Measurements from ENCODE around the gene LDB2.

The LDB2 gene

GRCh38 chr4:16583764-16584163 lies 314.7 kb downstream of the LDB2 start:
- Histone ChIP-seq H3K36me3 (ENCODE audit: control insufficient read depth, insufficient read depth, low read length) (peaks cover 71% of the 10 kb centered on the region), H3K9me3 (ENCODE audit: control insufficient read depth, low read length) (no peaks in the 10 kb centered on the region), H3K4me3 (ENCODE audit: extremely low read depth, insufficient read depth, low read length, poor library complexity, severe bottlenecking) (no peak overlapping the region), H3K27ac (ENCODE audit: low read depth, low read length, severe bottlenecking) (no peak overlapping the region), H3K4me1 (ENCODE audit: control insufficient read depth, insufficient read depth, low read length, poor library complexity, severe bottlenecking) (no peaks in the 10 kb centered on the region)
- 85 to 93% methylated on average over 6 of the region's 8 CpGs for WGBS, 2 experiments (ENCODE audit: insufficient coverage in 2 of 2)

- no peaks in the 10 kb centered on the region for H3K9me3 ChIP-seq (ENCODE audit: control insufficient read depth, low read length)
- peaks cover 64% of the 10 kb centered on the region for H3K36me3 ChIP-seq (ENCODE audit: control insufficient read depth, insufficient read depth, low read length)
- H3K4me1 ChIP-seq (ENCODE audit: control insufficient read depth, insufficient read depth, low read length, poor library complexity, severe bottlenecking) = no peaks in the 10 kb centered on the region
- no peak overlapping the region for H3K4me3 ChIP-seq (ENCODE audit: extremely low read depth, insufficient read depth, low read length, poor library complexity, severe bottlenecking)
- H3K27ac ChIP-seq (ENCODE audit: low read depth, low read length, severe bottlenecking) = no peak overlapping the region
- 84 to 86% methylated on average over 7 to 9 of the region's 10 CpGs for WGBS, 2 experiments (ENCODE audit: insufficient coverage in 2 of 2)
Observed at GRCh38 chr4:16582526-16582925, 315.9 kb downstream of the LDB2 start.

GRCh38 chr4:16582036-16582435 lies 316.4 kb downstream of the LDB2 start:
- H3K9me3 ChIP-seq (ENCODE audit: control insufficient read depth, low read length) = no peaks in the 10 kb centered on the region
- H3K36me3 ChIP-seq (ENCODE audit: control insufficient read depth, insufficient read depth, low read length) = peaks cover 59% of the 10 kb centered on the region
- no peak overlapping the region for H3K27ac ChIP-seq (ENCODE audit: low read depth, low read length, severe bottlenecking)
- no peaks in the 10 kb centered on the region for H3K4me1 ChIP-seq (ENCODE audit: control insufficient read depth, insufficient read depth, low read length, poor library complexity, severe bottlenecking)
- 92 to 97% methylated on average over 3 of the region's 3 CpGs for WGBS, 2 experiments (ENCODE audit: insufficient coverage in 2 of 2)
- no peak overlapping the region for H3K4me3 ChIP-seq (ENCODE audit: extremely low read depth, insufficient read depth, low read length, poor library complexity, severe bottlenecking)

- H3K9me3 ChIP-seq (ENCODE audit: control insufficient read depth, low read length) = no peaks in the 10 kb centered on the region
- H3K4me1 ChIP-seq (ENCODE audit: control insufficient read depth, insufficient read depth, low read length, poor library complexity, severe bottlenecking) = no peaks in the 10 kb centered on the region
- 100% methylated on average over 3 of the region's 3 CpGs; no CpG with 5 or more reads in 1 of the 2 experiments for WGBS, 2 experiments (ENCODE audit: insufficient coverage in 2 of 2)
- H3K4me3 ChIP-seq (ENCODE audit: extremely low read depth, insufficient read depth, low read length, poor library complexity, severe bottlenecking) = no peak overlapping the region
- H3K27ac ChIP-seq (ENCODE audit: low read depth, low read length, severe bottlenecking) = no peak overlapping the region
- peaks cover 50% of the 10 kb centered on the region for H3K36me3 ChIP-seq (ENCODE audit: control insufficient read depth, insufficient read depth, low read length)
Observed at GRCh38 chr4:16581117-16581516, 317.3 kb downstream of the LDB2 start.

- Histone ChIP-seq H3K9me3 (ENCODE audit: control insufficient read depth, low read length) (no peaks in the 10 kb centered on the region), H3K27ac (ENCODE audit: low read depth, low read length, severe bottlenecking) (no peak overlapping the region), H3K4me1 (ENCODE audit: control insufficient read depth, insufficient read depth, low read length, poor library complexity, severe bottlenecking) (no peaks in the 10 kb centered on the region), H3K4me3 (ENCODE audit: extremely low read depth, insufficient read depth, low read length, poor library complexity, severe bottlenecking) (no peak overlapping the region), H3K36me3 (ENCODE audit: control insufficient read depth, insufficient read depth, low read length) (peaks cover 48% of the 10 kb centered on the region)
Observed at GRCh38 chr4:16580514-16580913, 317.9 kb downstream of the LDB2 start.

- Histone ChIP-seq H3K4me1 (ENCODE audit: control insufficient read depth, insufficient read depth, low read length, poor library complexity, severe bottlenecking) (no peaks in the 10 kb centered on the region), H3K9me3 (ENCODE audit: control insufficient read depth, low read length) (no peaks in the 10 kb centered on the region), H3K27ac (ENCODE audit: low read depth, low read length, severe bottlenecking) (no peak overlapping the region), H3K36me3 (ENCODE audit: control insufficient read depth, insufficient read depth, low read length) (peaks cover 41% of the 10 kb centered on the region), H3K4me3 (ENCODE audit: extremely low read depth, insufficient read depth, low read length, poor library complexity, severe bottlenecking) (no peak overlapping the region)
- WGBS, 2 experiments (ENCODE audit: insufficient coverage in 2 of 2) = 69 to 78% methylated on average over 3 of the region's 3 CpGs
Observed at GRCh38 chr4:16579866-16580265, 318.6 kb downstream of the LDB2 start.

GRCh38 chr4:16577177-16577576 lies 321.3 kb downstream of the LDB2 start:
- H3K4me1 ChIP-seq (ENCODE audit: control insufficient read depth, insufficient read depth, low read length, poor library complexity, severe bottlenecking) = no peaks in the 10 kb centered on the region
- no peak overlapping the region for H3K4me3 ChIP-seq (ENCODE audit: extremely low read depth, insufficient read depth, low read length, poor library complexity, severe bottlenecking)
- 80 to 100% methylated on average over 1 of the region's 3 CpGs for WGBS, 2 experiments (ENCODE audit: insufficient coverage in 2 of 2)
- H3K9me3 ChIP-seq (ENCODE audit: control insufficient read depth, low read length) = no peaks in the 10 kb centered on the region
- H3K27ac ChIP-seq (ENCODE audit: low read depth, low read length, severe bottlenecking) = no peak overlapping the region
- peaks cover 31% of the 10 kb centered on the region for H3K36me3 ChIP-seq (ENCODE audit: control insufficient read depth, insufficient read depth, low read length)

GRCh38 chr4:16574981-16575380 lies 323.5 kb downstream of the LDB2 start:
- Histone ChIP-seq H3K4me1 (ENCODE audit: control insufficient read depth, insufficient read depth, low read length, poor library complexity, severe bottlenecking) (no peaks in the 10 kb centered on the region), H3K27ac (ENCODE audit: low read depth, low read length, severe bottlenecking) (no peak overlapping the region), H3K4me3 (ENCODE audit: extremely low read depth, insufficient read depth, low read length, poor library complexity, severe bottlenecking) (no peak overlapping the region), H3K36me3 (ENCODE audit: control insufficient read depth, insufficient read depth, low read length) (peaks cover 30% of the 10 kb centered on the region), H3K9me3 (ENCODE audit: control insufficient read depth, low read length) (no peaks in the 10 kb centered on the region)
- no CpG with 5 or more reads among the region's 2 CpGs for WGBS, 2 experiments (ENCODE audit: insufficient coverage in 2 of 2)

GRCh38 chr4:16573739-16574138 lies 324.7 kb downstream of the LDB2 start:
- no peak overlapping the region for H3K4me3 ChIP-seq (ENCODE audit: extremely low read depth, insufficient read depth, low read length, poor library complexity, severe bottlenecking)

GRCh38 chr4:16573206-16573605 lies 325.2 kb downstream of the LDB2 start:
- WGBS, 2 experiments (ENCODE audit: insufficient coverage in 2 of 2) = 91 to 96% methylated on average over 3 to 4 of the region's 4 CpGs
- H3K36me3 ChIP-seq (ENCODE audit: control insufficient read depth, insufficient read depth, low read length) = peaks cover 34% of the 10 kb centered on the region
- H3K27ac ChIP-seq (ENCODE audit: low read depth, low read length, severe bottlenecking) = no peak overlapping the region
- H3K4me3 ChIP-seq (ENCODE audit: extremely low read depth, insufficient read depth, low read length, poor library complexity, severe bottlenecking) = no peak overlapping the region
- no peaks in the 10 kb centered on the region for H3K4me1 ChIP-seq (ENCODE audit: control insufficient read depth, insufficient read depth, low read length, poor library complexity, severe bottlenecking)
- no peaks in the 10 kb centered on the region for H3K9me3 ChIP-seq (ENCODE audit: control insufficient read depth, low read length)

More at GRCh38 chr4:16573739-16574138, 324.7 kb downstream of the LDB2 start:
- 94 to 98% methylated on average over 3 to 4 of the region's 5 CpGs for WGBS, 2 experiments (ENCODE audit: insufficient coverage in 2 of 2)
- Histone ChIP-seq H3K4me1 (ENCODE audit: control insufficient read depth, insufficient read depth, low read length, poor library complexity, severe bottlenecking) (no peaks in the 10 kb centered on the region), H3K36me3 (ENCODE audit: control insufficient read depth, insufficient read depth, low read length) (peaks cover 30% of the 10 kb centered on the region), H3K27ac (ENCODE audit: low read depth, low read length, severe bottlenecking) (no peak overlapping the region), H3K9me3 (ENCODE audit: control insufficient read depth, low read length) (no peaks in the 10 kb centered on the region)

GRCh38 chr4:16572631-16573030 lies 325.8 kb downstream of the LDB2 start:
- 100% methylated on average over 1 to 3 of the region's 4 CpGs for WGBS, 2 experiments (ENCODE audit: insufficient coverage in 2 of 2)
- H3K9me3 ChIP-seq (ENCODE audit: control insufficient read depth, low read length) = no peaks in the 10 kb centered on the region
- H3K27ac ChIP-seq (ENCODE audit: low read depth, low read length, severe bottlenecking) = no peak overlapping the region
- H3K4me1 ChIP-seq (ENCODE audit: control insufficient read depth, insufficient read depth, low read length, poor library complexity, severe bottlenecking) = no peaks in the 10 kb centered on the region
- no peak overlapping the region for H3K4me3 ChIP-seq (ENCODE audit: extremely low read depth, insufficient read depth, low read length, poor library complexity, severe bottlenecking)
- H3K36me3 ChIP-seq (ENCODE audit: control insufficient read depth, insufficient read depth, low read length) = peaks cover 34% of the 10 kb centered on the region
